Measurements from ENCODE around the gene SPATS2L.

Gene SPATS2L

GRCh38 chr2:200288670-200289429 lies 17.6 kb upstream of the SPATS2L start:
- no peaks in the 10 kb centered on the region for H3K27me3 ChIP-seq (ENCODE audit: control insufficient read depth, insufficient read depth, low read length, poor library complexity, severe bottlenecking)
- H3K9me3 ChIP-seq (ENCODE audit: control insufficient read depth, low read length) = no peaks in the 10 kb centered on the region
- no peaks in the 10 kb centered on the region for H3K4me1 ChIP-seq (ENCODE audit: control insufficient read depth, insufficient read depth, low read length)
- H3K4me3 ChIP-seq (ENCODE audit: insufficient read depth, low read depth, low read length) = no peak overlapping the region
- 88 to 93% methylated on average over 5 of the region's 5 CpGs for WGBS, 2 experiments
- no peaks in the 10 kb centered on the region for H3K36me3 ChIP-seq (ENCODE audit: control insufficient read depth, insufficient read depth, low read length)
- no peak overlapping the region for H3K27ac ChIP-seq (ENCODE audit: insufficient read depth, low read depth, low read length, poor library complexity, severe bottlenecking)

GRCh38 chr2:200296118-200296517 lies 10.4 kb upstream of the SPATS2L start:
- Histone ChIP-seq H3K4me3 (ENCODE audit: insufficient read depth, low read depth, low read length) (no peak overlapping the region), H3K36me3 (ENCODE audit: control insufficient read depth, insufficient read depth, low read length) (no peaks in the 10 kb centered on the region), H3K27ac (ENCODE audit: insufficient read depth, low read depth, low read length, poor library complexity, severe bottlenecking) (no peak overlapping the region), H3K9me3 (ENCODE audit: control insufficient read depth, low read length) (no peaks in the 10 kb centered on the region), H3K4me1 (ENCODE audit: control insufficient read depth, insufficient read depth, low read length) (no peaks in the 10 kb centered on the region), H3K27me3 (ENCODE audit: control insufficient read depth, insufficient read depth, low read length, poor library complexity, severe bottlenecking) (no peaks in the 10 kb centered on the region)
- WGBS, 2 experiments = 84 to 90% methylated on average over 1 of the region's 1 CpG

- H3K36me3 ChIP-seq (ENCODE audit: control insufficient read depth, insufficient read depth, low read length) = no peaks in the 10 kb centered on the region
- no peaks in the 10 kb centered on the region for H3K9me3 ChIP-seq (ENCODE audit: control insufficient read depth, low read length)
- no peak overlapping the region for H3K4me3 ChIP-seq (ENCODE audit: insufficient read depth, low read depth, low read length)
- no peak overlapping the region for H3K27ac ChIP-seq (ENCODE audit: insufficient read depth, low read depth, low read length, poor library complexity, severe bottlenecking)
- no peaks in the 10 kb centered on the region for H3K4me1 ChIP-seq (ENCODE audit: control insufficient read depth, insufficient read depth, low read length)
- H3K27me3 ChIP-seq (ENCODE audit: control insufficient read depth, insufficient read depth, low read length, poor library complexity, severe bottlenecking) = no peaks in the 10 kb centered on the region
- 63 to 78% methylated on average over 2 of the region's 5 CpGs for WGBS, 2 experiments
Observed at GRCh38 chr2:200297100-200297499, 9.4 kb upstream of the SPATS2L start.

GRCh38 chr2:200297989-200298388 lies 8.5 kb upstream of the SPATS2L start:
- 94 to 96% methylated on average over 5 of the region's 5 CpGs for WGBS, 2 experiments
- H3K27me3 ChIP-seq (ENCODE audit: control insufficient read depth, insufficient read depth, low read length, poor library complexity, severe bottlenecking) = no peaks in the 10 kb centered on the region
- H3K27ac ChIP-seq (ENCODE audit: insufficient read depth, low read depth, low read length, poor library complexity, severe bottlenecking) = no peak overlapping the region
- H3K4me3 ChIP-seq (ENCODE audit: insufficient read depth, low read depth, low read length) = no peak overlapping the region
- H3K4me1 ChIP-seq (ENCODE audit: control insufficient read depth, insufficient read depth, low read length) = no peaks in the 10 kb centered on the region
- no peaks in the 10 kb centered on the region for H3K36me3 ChIP-seq (ENCODE audit: control insufficient read depth, insufficient read depth, low read length)
- H3K9me3 ChIP-seq (ENCODE audit: control insufficient read depth, low read length) = no peaks in the 10 kb centered on the region

GRCh38 chr2:200298816-200299215 lies 7.7 kb upstream of the SPATS2L start:
- WGBS, 2 experiments = 95 to 100% methylated on average over 3 of the region's 3 CpGs
- H3K9me3 ChIP-seq (ENCODE audit: control insufficient read depth, low read length) = no peaks in the 10 kb centered on the region
- no peak overlapping the region for H3K4me3 ChIP-seq (ENCODE audit: insufficient read depth, low read depth, low read length)
- H3K36me3 ChIP-seq (ENCODE audit: control insufficient read depth, insufficient read depth, low read length) = no peaks in the 10 kb centered on the region
- H3K4me1 ChIP-seq (ENCODE audit: control insufficient read depth, insufficient read depth, low read length) = no peaks in the 10 kb centered on the region
- H3K27ac ChIP-seq (ENCODE audit: insufficient read depth, low read depth, low read length, poor library complexity, severe bottlenecking) = no peak overlapping the region
- no peaks in the 10 kb centered on the region for H3K27me3 ChIP-seq (ENCODE audit: control insufficient read depth, insufficient read depth, low read length, poor library complexity, severe bottlenecking)

GRCh38 chr2:200300065-200300464 lies 6.4 kb upstream of the SPATS2L start:
- Histone ChIP-seq H3K27me3 (ENCODE audit: control insufficient read depth, insufficient read depth, low read length, poor library complexity, severe bottlenecking) (peaks cover 3% of the 10 kb centered on the region), H3K4me3 (ENCODE audit: insufficient read depth, low read depth, low read length) (no peak overlapping the region), H3K27ac (ENCODE audit: insufficient read depth, low read depth, low read length, poor library complexity, severe bottlenecking) (no peak overlapping the region), H3K4me1 (ENCODE audit: control insufficient read depth, insufficient read depth, low read length) (no peaks in the 10 kb centered on the region), H3K9me3 (ENCODE audit: control insufficient read depth, low read length) (no peaks in the 10 kb centered on the region), H3K36me3 (ENCODE audit: control insufficient read depth, insufficient read depth, low read length) (no peaks in the 10 kb centered on the region)
- 96 to 97% methylated on average over 1 of the region's 1 CpG for WGBS, 2 experiments

GRCh38 chr2:200300638-200301314 lies 5.7 kb upstream of the SPATS2L start:
- H3K4me3 ChIP-seq (ENCODE audit: insufficient read depth, low read depth, low read length) = no peak overlapping the region
- H3K36me3 ChIP-seq (ENCODE audit: control insufficient read depth, insufficient read depth, low read length) = no peaks in the 10 kb centered on the region
- H3K9me3 ChIP-seq (ENCODE audit: control insufficient read depth, low read length) = no peaks in the 10 kb centered on the region
- no peak overlapping the region for H3K27ac ChIP-seq (ENCODE audit: insufficient read depth, low read depth, low read length, poor library complexity, severe bottlenecking)
- peaks cover 3% of the 10 kb centered on the region for H3K4me1 ChIP-seq (ENCODE audit: control insufficient read depth, insufficient read depth, low read length)
- peaks cover 9% of the 10 kb centered on the region for H3K27me3 ChIP-seq (ENCODE audit: control insufficient read depth, insufficient read depth, low read length, poor library complexity, severe bottlenecking)
- 87 to 89% methylated on average over 3 to 4 of the region's 4 CpGs for WGBS, 2 experiments

GRCh38 chr2:200301953-200302858 lies 4.3 kb upstream of the SPATS2L start:
- 78 to 88% methylated on average over 2 of the region's 3 CpGs for WGBS, 2 experiments
- Histone ChIP-seq H3K4me1 (ENCODE audit: control insufficient read depth, insufficient read depth, low read length) (peaks cover 4% of the 10 kb centered on the region), H3K4me3 (ENCODE audit: insufficient read depth, low read depth, low read length) (no peak overlapping the region), H3K27ac (ENCODE audit: insufficient read depth, low read depth, low read length, poor library complexity, severe bottlenecking) (no peak overlapping the region), H3K27me3 (ENCODE audit: control insufficient read depth, insufficient read depth, low read length, poor library complexity, severe bottlenecking) (peaks cover 17% of the 10 kb centered on the region), H3K9me3 (ENCODE audit: control insufficient read depth, low read length) (no peaks in the 10 kb centered on the region), H3K36me3 (ENCODE audit: control insufficient read depth, insufficient read depth, low read length) (no peaks in the 10 kb centered on the region)

- no peak overlapping the region for H3K27ac ChIP-seq (ENCODE audit: insufficient read depth, low read depth, low read length, poor library complexity, severe bottlenecking)
Observed at GRCh38 chr2:200302940-200303727, 3.4 kb upstream of the SPATS2L start.

More at GRCh38 chr2:200302940-200303727, 3.4 kb upstream of the SPATS2L start:
- no peaks in the 10 kb centered on the region for H3K9me3 ChIP-seq (ENCODE audit: control insufficient read depth, low read length)
- WGBS, 2 experiments = 87 to 94% methylated on average over 7 to 9 of the region's 9 CpGs
- H3K4me1 ChIP-seq (ENCODE audit: control insufficient read depth, insufficient read depth, low read length) = peaks cover 4% of the 10 kb centered on the region
- no peaks in the 10 kb centered on the region for H3K36me3 ChIP-seq (ENCODE audit: control insufficient read depth, insufficient read depth, low read length)
- peaks cover 26% of the 10 kb centered on the region for H3K27me3 ChIP-seq (ENCODE audit: control insufficient read depth, insufficient read depth, low read length, poor library complexity, severe bottlenecking)
- H3K4me3 ChIP-seq (ENCODE audit: insufficient read depth, low read depth, low read length) = no peak overlapping the region

Measured in ectodermal cell (in vitro differentiated cells).